Measurements from ENCODE around the gene CASZ1.

- TF ChIP-seq CTCF (IDR thresholded peaks at IDR 0.05) (no peak), EZH2phosphoT487 (IDR thresholded peaks at IDR 0.05) (no peak), EZH2 (IDR thresholded peaks at IDR 0.05) (no peak)
These were observed 132.8 kb downstream of the CASZ1 start for GRCh38 chr1:10663678-10664035.

All from neural progenitor cell (in vitro differentiated cells).